ENCODE results near the gene BRD4.

DNA sequence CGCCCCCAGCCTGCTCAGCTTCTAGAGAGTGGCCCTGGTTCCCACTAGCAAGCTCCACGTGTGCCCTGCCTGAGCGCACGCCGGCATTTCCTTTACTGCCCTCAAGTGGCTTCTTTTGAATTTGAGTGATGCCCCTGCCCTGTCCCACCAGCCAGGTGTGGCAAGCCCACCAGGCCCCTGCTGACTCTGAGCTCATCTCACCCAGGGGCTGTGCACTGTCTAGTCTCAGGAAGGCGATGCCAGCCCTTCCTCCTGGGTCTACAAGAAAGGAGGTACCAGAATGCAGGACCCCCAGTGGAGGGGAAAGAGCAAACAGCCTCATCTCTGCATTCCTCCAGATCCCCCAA is 82.8 kb downstream of the BRD4 start:
- TF ChIP-seq RAD21 (IDR thresholded peaks at IDR 0.05; ENCODE audit: insufficient read depth, low read depth, low read length): no peak
- TF ChIP-seq, protein P1, sequence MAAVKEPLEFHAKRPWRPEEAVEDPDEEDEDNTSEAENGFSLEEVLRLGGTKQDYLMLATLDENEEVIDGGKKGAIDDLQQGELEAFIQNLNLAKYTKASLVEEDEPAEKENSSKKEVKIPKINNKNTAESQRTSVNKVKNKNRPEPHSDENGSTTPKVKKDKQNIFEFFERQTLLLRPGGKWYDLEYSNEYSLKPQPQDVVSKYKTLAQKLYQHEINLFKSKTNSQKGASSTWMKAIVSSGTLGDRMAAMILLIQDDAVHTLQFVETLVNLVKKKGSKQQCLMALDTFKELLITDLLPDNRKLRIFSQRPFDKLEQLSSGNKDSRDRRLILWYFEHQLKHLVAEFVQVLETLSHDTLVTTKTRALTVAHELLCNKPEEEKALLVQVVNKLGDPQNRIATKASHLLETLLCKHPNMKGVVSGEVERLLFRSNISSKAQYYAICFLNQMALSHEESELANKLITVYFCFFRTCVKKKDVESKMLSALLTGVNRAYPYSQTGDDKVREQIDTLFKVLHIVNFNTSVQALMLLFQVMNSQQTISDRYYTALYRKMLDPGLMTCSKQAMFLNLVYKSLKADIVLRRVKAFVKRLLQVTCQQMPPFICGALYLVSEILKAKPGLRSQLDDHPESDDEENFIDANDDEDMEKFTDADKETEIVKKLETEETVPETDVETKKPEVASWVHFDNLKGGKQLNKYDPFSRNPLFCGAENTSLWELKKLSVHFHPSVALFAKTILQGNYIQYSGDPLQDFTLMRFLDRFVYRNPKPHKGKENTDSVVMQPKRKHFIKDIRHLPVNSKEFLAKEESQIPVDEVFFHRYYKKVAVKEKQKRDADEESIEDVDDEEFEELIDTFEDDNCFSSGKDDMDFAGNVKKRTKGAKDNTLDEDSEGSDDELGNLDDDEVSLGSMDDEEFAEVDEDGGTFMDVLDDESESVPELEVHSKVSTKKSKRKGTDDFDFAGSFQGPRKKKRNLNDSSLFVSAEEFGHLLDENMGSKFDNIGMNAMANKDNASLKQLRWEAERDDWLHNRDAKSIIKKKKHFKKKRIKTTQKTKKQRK (IDR thresholded peaks at IDR 0.05; ENCODE audit: low read depth, low read length): no peak
- TF ChIP-seq, protein P2, sequence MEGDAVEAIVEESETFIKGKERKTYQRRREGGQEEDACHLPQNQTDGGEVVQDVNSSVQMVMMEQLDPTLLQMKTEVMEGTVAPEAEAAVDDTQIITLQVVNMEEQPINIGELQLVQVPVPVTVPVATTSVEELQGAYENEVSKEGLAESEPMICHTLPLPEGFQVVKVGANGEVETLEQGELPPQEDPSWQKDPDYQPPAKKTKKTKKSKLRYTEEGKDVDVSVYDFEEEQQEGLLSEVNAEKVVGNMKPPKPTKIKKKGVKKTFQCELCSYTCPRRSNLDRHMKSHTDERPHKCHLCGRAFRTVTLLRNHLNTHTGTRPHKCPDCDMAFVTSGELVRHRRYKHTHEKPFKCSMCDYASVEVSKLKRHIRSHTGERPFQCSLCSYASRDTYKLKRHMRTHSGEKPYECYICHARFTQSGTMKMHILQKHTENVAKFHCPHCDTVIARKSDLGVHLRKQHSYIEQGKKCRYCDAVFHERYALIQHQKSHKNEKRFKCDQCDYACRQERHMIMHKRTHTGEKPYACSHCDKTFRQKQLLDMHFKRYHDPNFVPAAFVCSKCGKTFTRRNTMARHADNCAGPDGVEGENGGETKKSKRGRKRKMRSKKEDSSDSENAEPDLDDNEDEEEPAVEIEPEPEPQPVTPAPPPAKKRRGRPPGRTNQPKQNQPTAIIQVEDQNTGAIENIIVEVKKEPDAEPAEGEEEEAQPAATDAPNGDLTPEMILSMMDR (IDR thresholded peaks at IDR 0.05 in 2 of 3, conservative IDR thresholded peaks at IDR 0.05 in 1 of 3; ENCODE audit: control insufficient read depth in 2 of 3, extremely low read depth in 1 of 3, insufficient read depth in 1 of 3, low read depth in 3 of 3, low read length in 3 of 3): no peak
- TF ChIP-seq TAF1 (IDR thresholded peaks at IDR 0.05; ENCODE audit: borderline replicate concordance, low read depth, low read length): no peak
- no peak for TF ChIP-seq POLR2A (IDR thresholded peaks at IDR 0.05; ENCODE audit: low read depth, low read length)
- no peak for TF ChIP-seq FOXK2 (IDR thresholded peaks at IDR 0.05)
- no peak for TF ChIP-seq EZH2 (IDR thresholded peaks at IDR 0.05; ENCODE audit: borderline replicate concordance, control insufficient read depth, low read depth, low read length)
- TF ChIP-seq ZNF24 (IDR thresholded peaks at IDR 0.05): no peak
- no peak for TF ChIP-seq GABPA (IDR thresholded peaks at IDR 0.05; ENCODE audit: low read depth)
